ENCODE data around the gene LCMT2. TPM values are rescaled to one million over a fixed set of nuclear protein-coding genes. Genes with fewer than 3 reads are reported as not detected.

The LCMT2 gene
- polyA plus RNA-seq, 1 donor = 8.1 TPM

DNA sequence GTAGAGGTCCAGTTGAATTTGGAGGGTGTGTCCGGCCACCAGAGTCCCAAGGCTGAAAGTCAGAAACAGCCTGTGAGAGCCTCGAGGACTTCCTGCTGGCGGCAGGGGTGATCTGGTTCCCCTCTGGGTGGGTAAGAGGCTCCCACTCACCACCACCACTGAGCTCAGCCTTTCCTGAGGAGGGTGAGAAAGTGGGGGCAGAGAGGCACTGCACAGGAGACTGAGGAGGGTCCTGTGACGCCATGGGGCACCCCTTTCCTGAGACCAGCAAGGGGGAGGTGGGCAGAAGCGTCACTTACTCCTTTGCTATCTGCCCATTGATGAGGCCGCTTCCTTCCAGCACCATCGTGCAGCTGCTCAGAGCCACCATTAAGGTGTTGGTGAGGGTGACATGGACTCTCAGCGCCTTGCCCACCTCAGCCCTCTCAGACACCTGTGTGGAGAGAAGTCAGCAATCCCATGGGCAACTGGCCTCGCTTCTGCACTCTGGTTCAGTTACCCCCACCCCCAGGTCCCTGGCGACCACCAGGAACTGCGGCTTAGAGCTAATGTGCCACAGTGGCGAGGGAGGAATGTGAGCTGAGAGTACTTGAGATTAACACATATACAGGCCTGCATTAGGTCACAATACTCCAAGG is 53.7 kb downstream of the LCMT2 start:
- no peaks in the 10 kb centered on the region for H3K36me3 ChIP-seq (ENCODE audit: control insufficient read depth, insufficient read depth, low read length)
- H3K4me3 ChIP-seq (ENCODE audit: low read length) = no peak overlapping the region
- H3K27ac ChIP-seq (ENCODE audit: low read length) = no peak overlapping the region
- DNase-seq = no peak
- no peaks in the 10 kb centered on the region for H3K9me3 ChIP-seq (ENCODE audit: control insufficient read depth, low read depth, low read length)
- WGBS (ENCODE audit: insufficient coverage, low lambda C conversion rate) = no CpG with 5 or more reads among the region's 12 CpGs
- H3K4me1 ChIP-seq (ENCODE audit: control insufficient read depth, insufficient read depth, low read length) = no peaks in the 10 kb centered on the region
- H3K27me3 ChIP-seq (ENCODE audit: control insufficient read depth, insufficient read depth, low read length) = peaks cover 2% of the 10 kb centered on the region

DNA sequence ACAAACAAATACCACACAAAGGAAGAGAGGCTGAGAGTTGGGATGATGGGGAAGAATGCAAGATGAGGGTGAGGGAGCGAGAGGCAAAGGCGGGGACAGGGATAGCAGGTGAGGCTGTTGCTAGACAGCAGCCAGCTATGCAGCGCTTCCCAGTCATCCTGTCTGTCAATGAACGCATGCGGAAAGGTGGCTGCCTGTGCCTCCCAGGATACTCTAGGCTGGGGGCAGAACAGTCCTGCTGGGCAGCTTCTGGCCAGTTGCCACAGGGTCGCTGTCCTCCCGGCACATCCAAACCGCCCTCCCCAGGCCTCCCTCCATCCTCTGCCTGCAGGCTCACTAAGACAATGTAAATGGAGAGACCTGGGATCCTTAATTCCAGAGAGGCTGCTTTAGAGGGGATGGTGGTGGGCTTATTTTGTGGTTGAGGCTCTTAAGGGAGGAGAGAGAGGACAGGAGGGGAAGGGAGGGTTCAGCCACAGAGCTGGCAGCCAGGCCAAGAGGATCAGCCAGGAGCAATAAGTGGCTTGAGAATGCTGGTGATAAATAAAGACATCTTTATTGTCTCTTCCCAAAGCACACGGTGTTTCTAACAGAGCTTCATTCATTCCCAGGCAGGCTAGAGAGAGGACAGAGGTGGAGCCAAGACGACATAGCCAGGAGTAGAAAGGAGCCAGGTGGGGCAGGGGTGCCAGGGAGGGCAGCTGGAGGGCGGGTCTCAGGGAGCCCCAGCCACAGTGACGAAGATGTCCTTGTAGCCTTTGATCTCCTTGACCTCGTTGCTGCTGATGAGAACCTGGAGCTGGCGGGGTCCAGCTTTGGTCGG is 54.4 kb downstream of the LCMT2 start:
- no peak for DNase-seq
- 0% methylated on average over 1 of the region's 15 CpGs for WGBS (ENCODE audit: insufficient coverage, low lambda C conversion rate)
- Histone ChIP-seq H3K4me3 (ENCODE audit: low read length) (no peak overlapping the region), H3K27ac (ENCODE audit: low read length) (no peak overlapping the region), H3K27me3 (ENCODE audit: control insufficient read depth, insufficient read depth, low read length) (peaks cover 1% of the 10 kb centered on the region), H3K36me3 (ENCODE audit: control insufficient read depth, insufficient read depth, low read length) (no peaks in the 10 kb centered on the region), H3K9me3 (ENCODE audit: control insufficient read depth, low read depth, low read length) (no peaks in the 10 kb centered on the region), H3K4me1 (ENCODE audit: control insufficient read depth, insufficient read depth, low read length) (no peaks in the 10 kb centered on the region)

DNA sequence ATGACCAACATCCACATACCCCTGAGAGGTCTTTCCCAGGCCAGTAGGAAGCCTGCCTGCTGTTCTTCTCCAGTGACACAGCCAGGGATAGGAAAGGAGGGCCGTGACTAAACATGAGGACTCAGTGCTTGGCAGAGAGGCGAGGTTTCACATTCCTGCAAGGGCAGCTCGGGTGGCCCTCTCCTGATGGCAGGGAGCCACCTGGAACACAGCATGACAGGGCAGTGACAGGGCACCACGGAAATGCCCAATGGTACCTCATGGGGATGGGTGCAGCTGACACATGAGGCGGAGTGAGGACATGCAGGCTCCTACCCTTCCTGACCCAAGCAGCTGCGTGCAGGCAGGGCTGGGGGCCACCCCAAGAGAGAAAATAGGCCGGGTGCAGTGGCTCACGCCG is 56.2 kb downstream of the LCMT2 start:
- WGBS (ENCODE audit: insufficient coverage, low lambda C conversion rate) = no CpG with 5 or more reads among the region's 9 CpGs
- DNase-seq = no peak
- no peaks in the 10 kb centered on the region for H3K4me1 ChIP-seq (ENCODE audit: control insufficient read depth, insufficient read depth, low read length)

More for the DNA sequence above, 56.2 kb downstream of the LCMT2 start:
- Histone ChIP-seq H3K4me3 (ENCODE audit: low read length) (no peak overlapping the region), H3K27ac (ENCODE audit: low read length) (no peak overlapping the region), H3K27me3 (ENCODE audit: control insufficient read depth, insufficient read depth, low read length) (peaks cover 4% of the 10 kb centered on the region), H3K9me3 (ENCODE audit: control insufficient read depth, low read depth, low read length) (no peaks in the 10 kb centered on the region), H3K36me3 (ENCODE audit: control insufficient read depth, insufficient read depth, low read length) (no peaks in the 10 kb centered on the region)

Other genes with a start within 250 kb of the LCMT2 start
- 18.4 TPM for gene UBR1, start 224.5 kb downstream of the LCMT2 start, polyA plus RNA-seq
- 30.6 TPM for gene TMEM62, start 197.0 kb downstream of the LCMT2 start, polyA plus RNA-seq
- 62.5 TPM for gene CCNDBP1, start 145.2 kb downstream of the LCMT2 start, polyA plus RNA-seq
- 2.8 TPM for gene EPB42, start 109.6 kb downstream of the LCMT2 start, polyA plus RNA-seq
- 0.03 TPM for gene TGM5, start 63.6 kb downstream of the LCMT2 start, polyA plus RNA-seq
- not detected for gene TGM7, start 28.3 kb downstream of the LCMT2 start, polyA plus RNA-seq
- 25.3 TPM for gene ZSCAN29, start 40.5 kb upstream of the LCMT2 start, polyA plus RNA-seq
- gene TUBGCP4, start 40.5 kb upstream of the LCMT2 start, polyA plus RNA-seq = 16.4 TPM
- gene TP53BP1, start 162.6 kb upstream of the LCMT2 start, polyA plus RNA-seq = 35.6 TPM
- gene MAP1A, start 187.0 kb upstream of the LCMT2 start, polyA plus RNA-seq = 5.4 TPM

All from large intestine (tissue), 3 donors.